HG03521 (cell line): ENCODE results near the gene MROH2A.

ENCODE experiments used
- ATAC-seq: cut with Tn5 transposase; IDR thresholded peaks from one replicate; pipeline ENCODE4 v1.9.1; 2021; ENCODE audit warnings: mild to moderate bottlenecking, moderate library complexity; ENCODE audit not compliant: unreplicated experiment

Gene MROH2A

DNA sequence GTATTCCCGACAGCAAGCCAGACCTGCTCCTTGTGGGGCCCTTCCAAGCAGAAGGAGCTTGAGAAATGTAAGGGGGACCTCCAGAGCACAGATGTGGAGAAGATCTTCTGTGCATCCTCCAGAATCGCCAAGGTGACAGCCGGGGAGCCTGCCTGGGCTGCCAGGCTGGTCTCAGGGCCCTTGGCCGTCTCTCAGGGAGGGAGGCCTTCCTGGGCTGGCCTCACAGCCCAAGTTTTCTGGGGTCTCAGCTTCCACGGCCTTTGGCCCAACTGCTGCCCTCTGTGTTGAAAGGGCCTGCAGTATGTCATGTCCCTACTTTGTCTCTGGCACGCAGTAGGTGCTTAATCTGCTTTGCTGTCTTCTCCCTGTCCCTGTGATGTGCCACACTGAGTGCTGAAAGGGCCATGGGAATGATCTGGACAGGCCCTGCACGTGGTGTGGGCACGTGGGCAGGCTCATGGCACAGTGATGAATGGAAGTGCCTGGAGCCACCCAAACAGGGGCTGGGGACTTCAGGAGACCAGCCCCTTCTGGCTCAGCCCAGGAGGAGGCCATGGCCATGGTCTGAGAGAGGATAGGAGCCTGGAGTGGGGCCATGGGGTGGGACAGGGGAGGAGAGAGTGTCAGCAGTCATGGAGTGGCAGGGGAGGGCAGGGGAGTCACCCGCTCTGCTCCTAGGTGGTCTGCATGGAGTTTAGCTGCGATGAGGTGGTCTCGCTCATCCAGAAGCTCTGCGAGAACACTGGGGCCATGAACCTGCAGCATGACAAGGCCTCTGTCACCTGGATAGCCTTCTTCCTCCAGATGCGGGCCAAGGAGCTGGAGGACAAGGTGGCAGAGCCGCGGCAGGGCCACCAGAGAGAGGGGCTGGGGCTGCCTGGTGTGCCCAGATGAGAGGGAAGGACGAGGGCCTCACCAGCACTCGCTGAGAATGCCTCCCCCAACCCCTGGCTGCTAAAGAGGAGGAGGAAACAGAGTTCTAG, 40.8 kb downstream of the MROH2A start:
- ATAC-seq, result no peak

DNA sequence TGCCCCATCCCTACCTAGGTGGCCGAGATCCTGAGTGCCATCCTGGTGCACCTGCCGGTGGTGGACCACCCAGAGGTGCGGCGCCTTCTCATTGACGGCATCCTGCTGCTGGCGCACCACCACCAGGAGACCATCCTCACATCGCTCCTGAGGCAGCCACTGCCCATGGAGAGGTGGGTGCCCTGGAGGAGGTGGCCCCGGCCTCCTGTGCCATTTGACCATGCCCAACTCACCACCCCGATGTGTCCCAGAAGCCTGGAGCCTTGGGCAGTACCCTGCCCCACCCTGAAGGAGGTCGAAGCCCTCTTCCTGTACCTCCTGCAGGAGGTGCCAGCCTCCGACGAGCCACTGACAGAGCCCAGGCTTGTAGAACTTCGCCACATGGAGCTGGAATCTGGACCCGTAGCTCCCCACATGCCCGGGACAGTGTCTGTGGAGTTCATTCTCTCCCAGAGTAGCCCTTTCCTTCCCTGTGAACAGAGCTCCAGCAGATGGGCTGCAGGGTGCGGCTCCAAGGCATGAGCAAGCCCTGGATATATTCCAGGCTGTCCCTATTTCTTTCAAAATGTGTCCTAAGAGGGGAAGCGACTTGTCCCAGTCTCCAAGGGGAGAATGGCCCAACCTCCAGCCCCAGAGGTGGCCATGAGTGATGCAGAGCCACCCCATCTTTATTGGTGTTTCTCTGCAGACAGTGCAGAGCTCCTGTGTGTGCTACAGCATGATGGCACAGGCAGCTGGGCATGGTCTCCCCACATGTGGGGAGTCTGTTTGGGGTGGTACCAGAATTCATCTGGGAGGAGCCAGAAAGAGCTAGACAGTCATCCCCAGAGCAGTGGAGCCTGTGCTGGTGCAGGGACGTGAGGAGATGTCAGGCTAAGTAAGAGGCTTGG, 42.0 kb downstream of the MROH2A start:
- no peak for ATAC-seq

DNA sequence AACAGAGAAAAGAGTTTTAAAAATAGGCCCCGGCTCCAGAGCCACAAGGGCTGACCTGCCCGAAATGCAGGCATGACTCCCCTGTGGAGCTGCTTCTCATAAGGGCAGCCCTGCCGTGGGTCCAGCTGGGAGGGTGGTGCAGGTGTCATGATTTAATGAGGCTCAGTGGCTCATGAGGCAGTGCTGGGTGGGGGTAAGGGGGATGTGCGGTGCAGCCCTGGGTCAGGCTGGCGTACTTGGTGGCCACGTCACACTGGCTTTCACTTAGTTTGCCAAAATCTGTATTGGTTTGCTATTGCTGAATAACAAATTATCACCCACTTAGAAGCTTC, 42.6 kb downstream of the MROH2A start:
- no peak for ATAC-seq

DNA sequence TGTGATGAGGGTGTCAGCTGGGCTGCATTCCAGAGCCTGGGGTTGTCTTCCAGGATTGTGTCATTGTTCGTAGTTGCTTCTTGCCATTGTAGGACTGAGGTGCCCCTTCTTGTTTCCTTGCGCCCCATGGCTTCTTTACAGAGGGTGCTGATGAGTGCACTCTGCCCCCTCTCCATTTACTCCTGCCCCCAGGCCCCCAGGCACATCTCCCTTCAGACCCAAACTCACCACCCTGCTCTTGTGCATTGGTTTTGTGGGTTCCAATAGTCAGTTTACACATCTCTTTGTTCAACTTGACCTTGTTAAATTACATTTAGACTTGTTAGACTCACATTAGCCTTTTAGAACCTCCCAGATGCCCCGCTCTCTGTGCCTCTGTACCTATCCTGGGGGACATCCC, 43.1 kb downstream of the MROH2A start:
- no peak for ATAC-seq

DNA sequence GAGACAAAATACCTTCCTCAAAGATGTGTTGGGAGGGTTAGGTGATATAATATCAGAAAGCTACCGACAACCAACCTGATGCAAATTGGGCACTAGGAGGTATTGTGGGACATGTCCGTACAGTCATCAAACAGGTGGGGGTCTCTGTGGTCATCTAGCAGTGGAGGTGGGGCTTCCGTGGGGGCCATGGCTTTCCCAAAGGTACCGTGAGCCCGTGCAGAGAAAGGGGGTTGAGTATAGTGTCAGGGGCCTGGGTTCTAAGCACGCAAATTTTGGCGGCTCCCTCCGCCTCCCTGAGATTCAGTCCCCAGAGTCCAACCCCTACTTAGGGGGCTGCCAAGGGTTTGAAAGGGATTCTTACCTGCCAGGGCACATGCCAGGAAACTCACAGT, 43.6 kb downstream of the MROH2A start:
- no peak for ATAC-seq

GRCh38 chr2:233822101-233822771, 44.1 kb downstream of the MROH2A start:
- ATAC-seq, result no peak

DNA sequence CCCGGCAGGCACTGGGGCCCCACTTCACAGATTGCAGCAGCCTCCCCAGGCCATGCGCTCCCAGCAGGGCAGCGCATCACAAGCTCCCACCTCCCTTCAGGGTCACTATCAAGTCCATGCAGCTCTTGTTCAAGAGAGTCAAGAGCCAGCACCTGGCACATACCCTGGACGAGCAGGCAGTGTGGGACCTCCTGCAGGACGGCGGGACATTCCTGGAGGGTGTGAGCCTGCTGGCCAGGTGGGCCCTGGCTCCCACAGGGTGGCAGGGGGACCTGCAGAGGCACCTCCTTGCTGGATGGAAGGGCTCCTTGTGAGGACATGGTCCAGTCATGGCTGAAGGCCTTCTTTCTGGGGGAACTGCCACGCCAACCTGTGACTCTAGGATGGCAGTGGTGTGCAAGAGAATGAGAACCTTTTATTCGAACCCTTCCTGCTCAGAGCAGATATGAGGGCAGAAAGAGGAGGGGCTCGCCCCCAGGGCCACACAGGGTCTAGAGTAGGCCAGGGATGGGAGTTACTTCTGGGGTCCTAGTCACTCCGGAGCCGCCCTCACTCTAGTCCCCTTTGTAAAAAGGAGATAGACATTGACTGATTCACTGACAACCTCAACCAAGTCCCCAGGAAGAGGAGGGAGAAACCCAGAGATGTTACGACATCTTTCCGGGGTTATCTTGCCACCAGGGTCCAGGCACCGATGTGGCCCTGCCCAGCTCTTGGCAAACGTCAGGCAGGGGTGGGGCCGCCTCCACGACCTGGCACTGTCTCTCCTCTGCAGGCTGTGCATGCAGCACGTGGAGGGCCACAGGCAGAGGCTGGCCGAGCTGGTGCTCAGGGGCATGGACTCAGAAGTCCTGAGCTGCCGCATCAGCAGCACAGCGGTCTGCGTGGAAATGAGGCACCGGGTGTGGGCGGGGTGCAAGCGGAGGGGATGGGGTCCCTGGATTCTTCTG, 44.9 kb downstream of the MROH2A start:
- no peak for ATAC-seq

GRCh38 chr2:233823731-233824121, 45.6 kb downstream of the MROH2A start:
- ATAC-seq, result no peak

DNA sequence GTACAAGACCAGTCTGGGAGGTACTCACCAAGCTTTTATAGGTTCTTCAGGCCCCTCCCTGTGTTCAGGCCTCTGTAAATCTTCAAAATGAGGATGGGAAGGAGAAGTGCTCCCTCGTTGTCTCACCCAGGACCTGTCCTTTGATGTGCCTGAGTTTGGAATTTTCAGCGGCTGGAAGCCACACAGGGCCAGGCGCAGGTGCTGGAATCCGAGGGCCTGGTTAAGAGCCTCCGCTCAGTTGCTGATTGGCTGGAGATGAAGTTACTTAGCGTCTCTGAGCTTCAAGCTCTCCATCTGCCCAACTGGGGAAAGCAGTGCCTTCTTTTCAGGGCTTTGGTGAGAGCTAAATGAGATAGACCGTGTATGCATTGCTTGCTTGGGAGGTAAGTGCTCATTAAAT, 46.2 kb downstream of the MROH2A start:
- ATAC-seq, result no peak

- no peak for ATAC-seq
These were observed 50.5 kb downstream of the MROH2A start for GRCh38 chr2:233828546-233829192.

GRCh38 chr2:233829193-233830110, 51.3 kb downstream of the MROH2A start:
- no peak for ATAC-seq

- ATAC-seq, result no peak
These were observed 52.1 kb downstream of the MROH2A start for GRCh38 chr2:233830111-233830802.

DNA sequence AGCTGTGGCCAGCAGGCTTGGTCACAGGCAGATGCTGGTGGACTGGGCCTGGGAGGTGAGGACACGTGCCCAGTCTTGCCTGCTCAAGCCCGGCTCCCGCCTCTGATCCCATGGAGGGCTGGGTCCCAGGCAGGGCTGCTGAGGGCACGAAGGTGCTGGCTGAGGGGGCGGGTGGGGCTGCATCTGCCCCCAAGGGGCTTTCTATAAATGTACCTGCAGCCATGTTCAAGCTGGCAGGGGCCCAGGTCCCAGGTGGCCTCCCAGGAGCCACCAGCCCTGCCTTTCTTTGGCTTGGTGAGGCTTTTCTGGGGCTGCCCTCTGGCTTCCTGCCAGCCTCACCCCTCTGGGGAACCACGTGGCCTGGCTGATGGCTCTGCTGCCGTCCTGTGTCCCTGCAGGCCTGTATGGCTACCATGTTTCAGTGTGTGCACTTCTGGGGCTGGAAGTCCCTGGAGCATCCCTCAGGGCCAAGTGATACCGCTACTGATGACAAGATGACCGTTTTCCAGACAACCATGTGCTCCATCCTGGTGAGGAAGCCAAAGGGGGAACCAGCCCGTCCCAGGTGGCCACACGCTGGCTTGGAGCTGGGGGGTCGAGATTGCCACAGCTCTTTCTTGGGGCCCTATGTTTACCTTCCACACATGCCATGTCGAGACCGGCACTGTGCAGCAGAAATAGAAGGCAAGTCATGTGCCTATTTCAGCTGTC, 53.0 kb downstream of the MROH2A start:
- no peak for ATAC-seq

- no peak for ATAC-seq
These were observed 53.7 kb downstream of the MROH2A start for GRCh38 chr2:233831861-233832260.

DNA sequence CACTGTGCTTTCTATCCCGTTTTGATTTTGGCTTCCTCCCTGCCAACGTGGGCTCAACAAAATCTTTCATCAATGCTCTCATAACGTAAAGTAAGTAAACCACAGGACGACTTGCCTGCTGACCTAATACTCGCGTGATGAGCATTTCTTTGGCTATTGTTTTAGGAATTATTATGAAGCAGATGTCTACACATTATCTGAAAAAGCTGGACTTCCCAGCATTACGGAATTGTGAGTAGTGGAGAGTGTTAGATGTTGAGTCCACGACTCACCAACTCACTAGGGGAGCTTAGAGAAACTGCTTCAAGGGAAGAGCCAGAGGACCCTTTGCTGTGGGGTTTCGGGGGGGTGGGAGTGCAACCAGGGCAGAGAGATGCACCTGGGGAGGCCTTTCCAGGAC, 54.3 kb downstream of the MROH2A start:
- no peak for ATAC-seq

- ATAC-seq, result no peak
These were observed 54.8 kb downstream of the MROH2A start for GRCh38 chr2:233832869-233833311.

DNA sequence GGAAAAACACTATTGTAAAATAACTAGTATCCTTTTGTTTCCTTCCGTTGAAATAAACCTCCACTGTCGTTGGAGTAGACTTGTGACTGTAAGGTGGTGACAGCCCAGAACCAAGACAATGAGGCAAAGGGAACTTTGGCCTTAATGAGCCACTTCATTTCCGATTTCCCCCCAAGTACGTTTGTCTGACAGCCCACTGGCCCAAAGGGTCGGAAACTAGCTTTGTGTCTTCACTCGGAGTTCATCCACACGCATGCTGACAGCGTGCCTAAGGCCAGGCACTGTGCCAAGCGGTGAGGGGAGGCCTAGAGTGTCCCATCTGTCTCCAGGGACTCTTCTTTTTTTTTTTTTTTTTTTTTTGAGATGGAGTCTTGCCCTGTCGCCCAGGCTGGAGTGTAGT, 55.2 kb downstream of the MROH2A start:
- ATAC-seq, result no peak
